PFSK-1 (cell line): ENCODE data around the gene LPCAT2.

Source experiments
- FOXP2 ChIP-seq: optimal IDR thresholded peaks from 2 replicates; pipeline ENCODE3; 2011; ENCODE audit warnings: borderline replicate concordance, control low read depth, inconsistent platforms; ENCODE audit not compliant: insufficient read depth; ENCODE audit errors: extremely low read length, extremely low read depth
- POLR2AphosphoS5 ChIP-seq: IDR thresholded peaks from 2 replicates; pipeline ENCODE4 v1.6.1; 2012; ENCODE audit warnings: low read depth, mild to moderate bottlenecking, control low read depth, low read length, moderate library complexity
- REST ChIP-seq, 2 experiments: IDR thresholded peaks; 2 replicates each; pipeline versions ENCODE4 v1.6.1 to v1.8.0; 2011 to 2012; ENCODE audit warnings: low read depth in 2 of 2, low read length in 2 of 2, control low read depth in 1 of 2, inconsistent platforms in 1 of 2, mild to moderate bottlenecking in 1 of 2, moderate library complexity in 1 of 2; ENCODE audit not compliant: insufficient read depth in 1 of 2
- SIN3A ChIP-seq: IDR thresholded peaks from 2 replicates; pipeline ENCODE4 v1.6.1; 2012; ENCODE audit warnings: mild to moderate bottlenecking, low read length, moderate library complexity, borderline replicate concordance; ENCODE audit not compliant: insufficient read depth
- TAF1 ChIP-seq: IDR thresholded peaks from 2 replicates; pipeline ENCODE4 v1.6.1; 2012; ENCODE audit warnings: low read length, control low read depth, borderline replicate concordance; ENCODE audit not compliant: insufficient read depth

Gene LPCAT2

GRCh38 chr16:55495616-55496289 is 13.1 kb upstream of the LPCAT2 start:
- TF ChIP-seq POLR2AphosphoS5 (no peak), REST (IDR thresholded peaks at IDR 0.05; ENCODE audit: insufficient read depth in 1 of 2, low read depth in 2 of 2, low read length in 2 of 2) (no peak), SIN3A (no peak), TAF1 (no peak), FOXP2 (no peak)

- no peak for TF ChIP-seq SIN3A
- TF ChIP-seq TAF1 = no peak
- no peak for TF ChIP-seq POLR2AphosphoS5
- no peak for TF ChIP-seq FOXP2
Observed at GRCh38 chr16:55496509-55497145, 12.2 kb upstream of the LPCAT2 start.

GRCh38 chr16:55497558-55497957 is 11.3 kb upstream of the LPCAT2 start:
- TF ChIP-seq POLR2AphosphoS5 (no peak), FOXP2 (no peak), REST (IDR thresholded peaks at IDR 0.05; ENCODE audit: insufficient read depth in 1 of 2, low read depth in 2 of 2, low read length in 2 of 2) (no peak), TAF1 (no peak), SIN3A (no peak)

GRCh38 chr16:55498101-55498500 is 10.8 kb upstream of the LPCAT2 start:
- TF ChIP-seq FOXP2 = no peak

GRCh38 chr16:55499281-55499680 is 9.6 kb upstream of the LPCAT2 start:
- TF ChIP-seq SIN3A (no peak), POLR2AphosphoS5 (no peak), TAF1 (no peak), REST (IDR thresholded peaks at IDR 0.05; ENCODE audit: insufficient read depth in 1 of 2, low read depth in 2 of 2, low read length in 2 of 2) (no peak), FOXP2 (no peak)

GRCh38 chr16:55499951-55500529 is 8.8 kb upstream of the LPCAT2 start:
- TF ChIP-seq TAF1 (no peak), FOXP2 (no peak), POLR2AphosphoS5 (no peak), SIN3A (no peak), REST (IDR thresholded peaks at IDR 0.05; ENCODE audit: insufficient read depth in 1 of 2, low read depth in 2 of 2, low read length in 2 of 2) (no peak)
